Heart right ventricle (tissue), 16 donors: Measurements from ENCODE around the gene CCDC97. TPM values are rescaled to one million over a fixed set of nuclear protein-coding genes. Genes with fewer than 3 reads are reported as not detected.
A peak's percentile ranks its signal among the peaks of the same experiment; 100 is the strongest.

Experiments used
- ATAC-seq, 8 donors: fragments of 200-7000 bp; cut with Tn5 transposase; one replicate each; pipeline ENCODE4 v1.9.1; 2020; ENCODE audit warnings: mild to moderate bottlenecking in 8 of 8, moderate library complexity in 8 of 8, moderate number of reproducible peaks in 1 of 8
- DNase-seq, 2 donors: peaks; one replicate each; pipeline ENCODE4 v3.0.0-alpha.2; 2020
- H3K27ac ChIP-seq, 10 donors: fragments of 200-600 bp; sonication (generic) in 2 of 10; one replicate each; pipeline versions ENCODE4 v1.5.0 to v1.8.0; 2020 to 2022; ENCODE audit warnings: mild to moderate bottlenecking in 3 of 10
- H3K27me3 ChIP-seq, 7 donors: fragments of 200-600 bp; one replicate each; pipeline ENCODE4 v1.8.0; 2021 to 2022; ENCODE audit warnings: mild to moderate bottlenecking in 2 of 7
- H3K36me3 ChIP-seq, 9 donors: fragments of 200-600 bp; sonication (generic) in 1 of 9; one replicate each; pipeline versions ENCODE4 v1.5.0 to v1.8.0; 2020 to 2022; ENCODE audit warnings: mild to moderate bottlenecking in 2 of 9
- H3K4me1 ChIP-seq, 9 donors: fragments of 200-600 bp; sonication (generic) in 1 of 9; one replicate each; pipeline versions ENCODE4 v1.5.0 to v1.8.0; 2020 to 2022; ENCODE audit warnings: mild to moderate bottlenecking in 4 of 9
- H3K4me3 ChIP-seq, 10 donors: fragments of 200-600 bp; sonication (generic) in 2 of 10; one replicate each; pipeline versions ENCODE4 v1.5.0 to v1.8.0; 2020 to 2022; ENCODE audit warnings: mild to moderate bottlenecking in 7 of 10, moderate library complexity in 2 of 10
- H3K9me3 ChIP-seq, 11 donors: fragments of 200-600 bp in 10 of 11; sonication (generic) in 2 of 11; one replicate each; pipeline versions ENCODE4 v1.5.0 to v1.8.0; 2013 to 2022; ENCODE audit warnings: mild to moderate bottlenecking in 2 of 11, control low read depth in 1 of 11, moderate library complexity in 1 of 11
- CTCF ChIP-seq, 9 donors: fragments of 200-600 bp; sonication (generic) in 2 of 9; IDR thresholded peaks; one replicate each; pipeline versions ENCODE4 v1.5.0 to v1.8.0; 2021 to 2022; ENCODE audit warnings: antibody characterized with exemption in 9 of 9, mild to moderate bottlenecking in 5 of 9, moderate library complexity in 1 of 9
- WGBS, 2 donors: extraction: QIAGEN DNeasy Blood & Tissue Kit; methylation state at CpG; one replicate each; pipeline ENCODE4 v1.1.7; 2013; ENCODE audit warnings: inconsistent platforms in 1 of 2; 5-methylcytosine and 5-hydroxymethylcytosine counted together
- intact Hi-C, 10 donors: fragments of 100-400 bp; cut with DNase I; formaldehyde crosslinking; loops; one replicate each; pipeline versions ENCODE4 v1.11.1 to v1.14.2; 2022
- polyA plus RNA-seq, 2 donors: library from polyadenylated mRNA; stranded (reverse); fragments of 200-250 nt; gene quantifications; one replicate each; pipeline ENCODE4 v1.2.3, GENCODE V29; 2013
- total RNA-seq, 10 donors: library from RNA; stranded (reverse); fragmentation: NEBNext Ultra II Directional in 3 of 10; extraction: Animal tissue kit (Norgen Biotek cat#: 25700) in 3 of 10; gene quantifications; one replicate each; pipeline versions ENCODE4 v1.2.1 to v1.2.4, GENCODE V29; 2021 to 2023
- donor health status: Arrhythmogenic right ventricular cardiomyopathy.
- donor health status: ischemic (EF 13 %, LVEDD 7.1; RV severe dilation, severe dysfunction).
- donor health status: healthy with polysubstance abuse.
- donor health status: DM: no; HTN: yes; CAD: no.
- donor health status: DM: no; HTN: no; CAD: no.
- donor health status: ischemic (EF 25% LVEDD 6.9; RV normal size, moderate dysfunction).
- donor health status: ischemic (EF 25% LVEDD 5.7; RV mildly dilated, moderate dysfunction).
- donor health status: healthy.
- donor health status: DM: yes; HTN: yes; CAD: no.
- donor health status: Ischemic cardiomyopathy.
- donor health status: ischemic (EF 35%, LVEDD 5.7; RV mildly dilated, moderate dysfunction).
- donor health status: nonischemic (EF 11% LVEDD 7.7; RV severe dilation, severe dysfunction).
- donor health status: DM: yes; HTN: yes; CAD: no.
- donor health status: PGD.
- donor health status: ischemic (EF 29% LVEDD 5.4; RV normal size, mild dysfunction).
- donor health status: nonischemic (EF 23%, LVEDD 6.1; RV moderate dilation, normal function).

CCDC97 gene
- total and polyA plus RNA-seq, 12 donors = 11.3 to 19.2 (median 16.1) TPM

DNA sequence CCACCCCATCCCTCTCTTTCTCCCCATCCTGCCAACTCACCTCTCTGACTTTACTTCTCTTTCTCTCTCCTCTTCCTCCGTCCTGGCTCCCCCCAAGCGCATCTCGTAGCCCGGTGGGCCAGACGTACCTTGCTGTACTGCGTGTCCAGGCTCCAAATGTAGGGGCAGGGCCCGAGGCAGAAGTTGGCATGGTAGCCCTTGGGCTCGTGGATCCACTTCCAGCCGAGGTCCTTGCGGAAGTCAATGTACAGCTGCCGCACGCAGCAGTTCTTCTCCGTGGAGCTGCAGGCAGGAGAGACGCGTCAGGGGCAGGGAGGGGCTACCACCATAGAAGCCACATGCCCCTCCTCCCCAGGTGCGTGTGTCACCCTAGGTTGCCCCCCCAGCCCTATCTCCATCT lies 22.0 kb downstream of the CCDC97 start:
- WGBS, 2 donors = 93% methylated on average over 16 of the region's 16 CpGs
- Histone ChIP-seq H3K36me3 (peaks cover 0 to 81% (median 5%) of the 10 kb centered on the region in 9 donors), H3K4me1 (peaks cover 11 to 71% (median 30%) of the 10 kb centered on the region in 9 donors), H3K27ac (no peak overlapping the region), H3K9me3 (no peaks in the 10 kb centered on the region), H3K4me3 (no peak overlapping the region), H3K27me3 (no peaks in the 10 kb centered on the region)
- no peak for DNase-seq
- intact Hi-C loops = no loop called here
- TF ChIP-seq CTCF (IDR thresholded peaks at IDR 0.05) = no peak
- ATAC-seq = no peak

- no peak for DNase-seq
- TF ChIP-seq CTCF (IDR thresholded peaks at IDR 0.05) = no peak
- Histone ChIP-seq H3K4me3 (no peak overlapping the region), H3K9me3 (no peaks in the 10 kb centered on the region), H3K36me3 (peaks cover 0 to 86% (median 5%) of the 10 kb centered on the region in 9 donors), H3K27me3 (no peaks in the 10 kb centered on the region), H3K27ac (no peak overlapping the region), H3K4me1 (peaks cover 9 to 71% (median 27%) of the 10 kb centered on the region in 9 donors)
- WGBS, 2 donors = 90 to 93% methylated on average over 5 of the region's 5 CpGs
- ATAC-seq = no peak
- intact Hi-C loops = no loop called here
These were observed 22.5 kb downstream of the CCDC97 start for GRCh38 chr19:41332468-41332867.

GRCh38 chr19:41334793-41335192 lies 24.8 kb downstream of the CCDC97 start:
- H3K4me3 ChIP-seq = peak overlapping the region in 1 of 10 donors; percentile 14
- DNase-seq (no peak), ATAC-seq (peak in 7 of 8 donors; percentile 28 to 66 (median 48))
- H3K27ac ChIP-seq = peak overlapping the region in 6 of 10 donors; percentile 30 to 79 (median 65)
- no peaks in the 10 kb centered on the region for H3K9me3 ChIP-seq
- peaks cover 0 to 96% (median 5%) of the 10 kb centered on the region in 9 donors for H3K36me3 ChIP-seq
- H3K27me3 ChIP-seq = no peaks in the 10 kb centered on the region
- H3K4me1 ChIP-seq = peaks cover 0 to 48% (median 11%) of the 10 kb centered on the region in 9 donors
- no peak for TF ChIP-seq CTCF (IDR thresholded peaks at IDR 0.05)
- WGBS, 2 donors = 61 to 70% methylated on average over 5 of the region's 5 CpGs
- intact Hi-C loops = no loop called here

DNA sequence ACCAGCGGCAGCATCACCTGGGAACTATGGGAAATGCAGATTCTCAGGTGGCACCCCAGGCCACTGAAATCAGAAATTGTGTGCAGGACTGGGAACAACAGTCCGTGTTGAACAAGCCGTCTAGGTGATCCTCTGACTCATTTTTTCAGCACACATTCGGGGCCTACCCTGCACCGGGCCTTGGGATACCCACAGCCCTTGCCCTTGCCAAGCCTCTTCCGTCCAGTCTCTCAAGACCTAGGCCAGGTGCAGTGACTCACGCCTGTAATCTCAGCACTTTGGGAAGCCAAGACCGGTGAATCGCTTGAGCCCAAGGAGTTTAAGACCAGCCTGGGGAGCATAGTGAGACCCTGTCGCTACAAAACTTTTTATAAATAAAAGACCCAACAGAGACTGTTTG lies 25.5 kb downstream of the CCDC97 start:
- H3K9me3 ChIP-seq = no peaks in the 10 kb centered on the region
- WGBS, 2 donors = 95 to 97% methylated on average over 10 of the region's 10 CpGs
- ATAC-seq (no peak), DNase-seq (no peak)
- TF ChIP-seq CTCF (IDR thresholded peaks at IDR 0.05) = no peak
- H3K27ac ChIP-seq = peak overlapping the region in 5 of 10 donors; percentile 30 to 79 (median 64)
- H3K36me3 ChIP-seq = peaks cover 0 to 96% (median 6%) of the 10 kb centered on the region in 9 donors
- H3K4me3 ChIP-seq = no peak overlapping the region
- peaks cover 0 to 41% (median 11%) of the 10 kb centered on the region in 9 donors for H3K4me1 ChIP-seq
- H3K27me3 ChIP-seq = no peaks in the 10 kb centered on the region
- intact Hi-C loops = no loop called here
